Embryonic facial prominence (tissue), 1 donor: ENCODE results near the gene B3GALT6.
A peak's percentile ranks its signal among the peaks of the same experiment; 100 is the strongest.

ENCODE experiments used
- DNase-seq: peaks from one replicate; pipeline ENCODE4 v3.0.0-alpha.2; 2016; ENCODE audit errors: extremely low spot score

The B3GALT6 gene

DNA sequence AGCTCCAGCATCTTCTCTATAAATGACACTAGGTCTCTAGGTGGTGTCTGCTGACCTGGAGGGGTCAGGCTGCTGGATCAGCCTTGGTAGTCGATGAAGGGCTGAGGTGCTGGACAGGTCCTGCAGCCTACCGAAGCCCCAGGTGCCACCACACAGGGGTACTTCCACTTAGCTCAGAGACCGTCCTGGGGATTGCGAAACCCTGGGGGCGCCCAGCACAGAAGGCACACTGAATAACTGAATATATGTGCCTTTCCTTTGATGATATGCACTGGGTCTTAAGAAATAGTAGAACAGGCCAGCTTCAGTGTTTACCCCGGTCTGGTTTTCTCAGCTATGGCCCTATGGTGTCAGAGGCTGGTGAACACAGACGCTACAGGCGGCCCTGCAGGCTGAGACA lies 30.7 kb downstream of the B3GALT6 start:
- no peak for DNase-seq

DNA sequence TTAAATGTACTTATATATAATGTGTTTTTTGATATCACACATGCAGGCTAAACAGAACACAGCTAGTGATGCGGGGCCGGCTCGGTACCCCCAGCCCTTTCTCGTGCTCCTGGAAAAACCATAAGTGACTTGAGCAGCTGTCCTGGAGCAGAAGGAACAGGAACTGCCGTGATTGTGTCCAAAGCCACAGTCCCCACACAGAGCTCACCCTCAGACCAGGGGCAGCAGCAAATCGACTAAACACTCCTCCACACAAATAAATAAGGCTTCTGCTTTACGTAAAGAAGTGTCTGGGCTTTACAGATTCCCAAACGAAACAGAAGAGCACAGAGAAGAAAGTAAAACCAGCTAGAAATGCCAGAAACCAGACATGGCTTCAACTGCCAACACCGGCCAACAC lies 32.0 kb downstream of the B3GALT6 start:
- DNase-seq: no peak

- no peak for DNase-seq
Observed at GRCh38 chr1:1264868-1265272, 32.8 kb downstream of the B3GALT6 start.

DNA sequence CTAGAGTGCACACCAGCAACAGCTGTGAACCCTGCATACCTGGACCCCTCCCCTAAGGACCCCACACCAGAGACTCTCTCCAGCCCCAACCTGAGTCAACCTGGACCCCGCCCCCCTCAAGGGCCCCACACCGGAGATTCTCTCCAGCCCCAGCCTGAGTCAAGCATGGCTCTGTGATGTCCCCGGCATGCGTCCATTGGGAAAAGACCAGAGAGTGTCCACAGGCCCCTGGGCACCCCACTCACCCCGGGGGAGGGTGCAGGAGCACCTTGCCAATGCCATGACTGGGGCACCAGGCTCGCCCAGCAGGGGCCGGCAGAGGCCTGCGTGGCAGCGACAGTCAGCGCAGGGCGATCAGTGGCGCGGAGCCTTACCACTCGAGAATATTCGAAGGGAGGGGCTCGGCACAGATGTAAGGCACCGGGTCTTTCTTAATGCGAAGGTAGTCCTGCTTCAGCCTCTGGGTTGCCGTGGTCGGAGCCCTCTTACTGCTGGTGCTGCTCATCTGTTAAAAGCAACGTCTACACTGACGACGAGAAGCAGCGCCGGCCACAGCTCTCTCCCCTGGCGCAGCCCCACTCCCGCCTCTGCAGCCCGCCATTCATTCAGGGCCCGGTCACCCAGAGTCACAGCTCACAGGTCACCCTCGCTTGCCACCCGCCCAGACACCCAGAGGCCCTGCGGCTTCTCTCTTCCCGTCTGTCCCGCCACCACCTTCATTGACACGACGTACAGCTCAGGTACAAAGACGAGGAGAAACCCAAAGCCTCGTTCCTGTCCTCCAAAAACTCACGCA lies 35.6 kb downstream of the B3GALT6 start:
- no peak for DNase-seq

DNA sequence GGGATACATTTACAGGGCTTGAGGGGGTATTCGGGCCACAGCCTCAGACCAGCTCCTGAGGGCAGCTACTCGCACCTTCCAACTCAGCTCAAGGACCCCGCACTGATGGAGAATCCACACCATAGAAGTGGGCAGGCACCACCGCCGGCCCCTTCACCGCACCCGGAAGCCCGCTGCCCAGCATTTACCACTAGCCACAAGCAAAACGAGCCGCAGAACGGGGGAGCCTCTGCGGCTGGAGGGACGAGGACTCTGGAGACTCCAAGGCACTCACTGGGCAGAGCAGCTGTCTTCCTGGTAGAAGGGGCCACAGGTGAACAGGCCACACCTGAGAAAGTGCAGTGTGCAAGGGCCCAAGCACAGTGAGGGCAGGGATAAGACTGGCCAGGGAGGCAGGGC lies 36.2 kb downstream of the B3GALT6 start:
- no peak for DNase-seq

- no peak for DNase-seq
Observed at GRCh38 chr1:1270813-1271212, 38.8 kb downstream of the B3GALT6 start.

DNA sequence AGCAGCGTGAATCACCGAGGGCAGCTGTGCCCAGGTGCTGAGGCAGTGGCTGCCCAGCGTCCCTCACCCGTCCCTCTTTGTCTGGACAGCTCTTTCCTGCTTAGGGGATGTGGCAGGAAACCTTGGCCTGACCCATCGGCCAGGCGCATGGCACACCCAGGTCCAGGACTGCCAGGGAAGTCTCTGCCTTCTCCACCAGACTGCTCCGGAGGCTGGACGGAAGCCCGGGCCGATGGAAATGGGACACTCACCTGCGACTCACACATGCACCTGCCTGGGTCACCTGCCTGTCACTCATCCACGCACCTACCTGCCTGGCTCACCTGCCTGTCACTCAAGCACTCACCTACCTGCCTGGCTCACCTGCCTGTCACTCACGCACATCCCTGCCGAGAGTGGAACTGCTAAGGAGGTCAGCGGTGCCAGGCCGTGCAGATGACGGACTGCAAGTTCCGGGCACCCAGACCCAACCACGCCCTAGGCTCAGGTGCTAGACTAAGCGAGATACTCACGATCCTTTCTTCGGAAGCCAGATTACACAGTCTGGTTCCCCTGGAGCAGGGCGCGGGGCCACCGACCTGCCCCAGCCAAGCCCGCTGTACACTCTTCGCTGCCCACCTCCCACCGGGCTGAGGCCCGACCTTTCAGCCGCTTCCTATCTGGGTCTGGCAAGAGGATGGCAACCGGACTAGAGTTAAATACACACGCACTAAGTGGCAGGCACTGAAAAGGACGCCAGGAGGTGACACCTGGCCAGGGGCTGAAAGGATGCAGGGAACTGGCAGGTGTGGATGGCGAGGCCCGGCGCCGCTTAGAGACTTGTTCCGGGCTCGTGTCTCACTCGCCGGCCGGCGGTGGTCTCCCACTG lies 40.5 kb downstream of the B3GALT6 start:
- DNase-seq: no peak

DNA sequence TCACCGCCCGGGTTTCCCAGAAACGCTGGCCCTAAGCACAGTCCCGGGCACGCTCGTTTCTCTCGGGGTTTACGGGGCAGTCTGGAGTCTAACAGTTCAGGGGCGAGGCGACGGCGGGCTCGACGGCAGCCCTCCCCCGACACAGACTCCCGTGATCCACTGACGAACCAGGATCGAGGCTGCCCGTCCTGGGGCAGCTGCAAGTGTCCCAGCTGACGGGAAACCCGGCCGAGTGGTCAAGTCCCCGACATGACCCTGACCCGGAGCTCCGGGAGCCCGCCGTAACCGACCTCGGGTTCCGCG lies 41.1 kb downstream of the B3GALT6 start:
- DNase-seq: no peak

GRCh38 chr1:1273512-1274298 lies 41.7 kb downstream of the B3GALT6 start, which contains the start of gene UBE2J2:
UBE2J2 (minus strand) TSS chr1:1273854; CDS start chr1:1267992, 5,862 bp downstream.
- peak; percentile 90 for DNase-seq

- DNase-seq: no peak
Observed at GRCh38 chr1:1274299-1274930, 42.4 kb downstream of the B3GALT6 start.

- no peak for DNase-seq
Observed at GRCh38 chr1:1274931-1275431, 42.9 kb downstream of the B3GALT6 start.

GRCh38 chr1:1275836-1276235 lies 43.8 kb downstream of the B3GALT6 start:
- DNase-seq: no peak

DNA sequence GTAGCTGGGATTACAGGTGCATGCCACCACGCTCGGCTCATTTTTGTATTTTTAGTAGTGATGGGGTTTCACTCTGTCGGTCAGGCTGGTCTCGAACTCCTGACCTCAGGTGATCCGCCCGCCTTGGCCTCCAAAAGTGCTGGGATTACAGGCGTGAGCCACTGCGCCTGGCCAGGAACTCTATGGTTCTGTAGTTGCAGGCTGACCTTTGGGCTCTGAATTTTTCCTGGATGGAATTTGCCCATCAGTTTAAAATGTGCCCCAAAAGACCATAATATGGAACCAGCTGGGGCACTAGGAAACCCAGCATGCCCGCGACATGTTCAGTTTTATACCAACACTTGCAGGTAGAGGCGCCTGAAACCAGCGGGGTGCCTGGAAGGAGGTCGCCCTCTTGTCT lies 46.6 kb downstream of the B3GALT6 start:
- no peak for DNase-seq

DNA sequence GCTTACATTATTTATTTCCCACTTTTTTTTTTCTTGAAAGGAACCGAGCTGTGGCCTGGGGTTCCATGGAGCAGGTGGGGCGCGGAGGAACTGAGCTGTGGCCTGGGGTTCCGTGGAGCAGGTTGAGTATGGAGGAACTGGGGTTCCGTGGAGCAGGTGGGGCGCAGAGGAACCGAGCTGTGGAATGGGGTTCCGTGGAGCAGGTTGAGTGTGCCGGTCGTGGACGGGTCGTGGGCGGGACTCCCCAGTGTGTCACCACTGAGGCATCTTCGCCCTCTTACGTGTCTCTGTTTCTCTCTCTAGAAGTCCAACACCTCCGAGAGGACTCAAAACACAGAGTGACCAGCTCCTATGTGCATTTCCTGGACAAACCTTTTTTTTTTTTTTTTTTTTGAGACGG lies 47.0 kb downstream of the B3GALT6 start:
- no peak for DNase-seq

GRCh38 chr1:1280782-1281481 lies 48.9 kb downstream of the B3GALT6 start:
- DNase-seq: no peak

GRCh38 chr1:1281533-1282321 lies 49.7 kb downstream of the B3GALT6 start:
- no peak for DNase-seq

- DNase-seq: no peak
Observed at GRCh38 chr1:1282998-1283397, 51.0 kb downstream of the B3GALT6 start.

GRCh38 chr1:1283821-1284220 lies 51.8 kb downstream of the B3GALT6 start:
- no peak for DNase-seq
